ENCODE data around the gene TIMM10B. TPM values are rescaled to one million over a fixed set of nuclear protein-coding genes. Genes with fewer than 3 reads are reported as not detected.

Gene TIMM10B
- total and polyA plus RNA-seq, 2 of the 13 experiments (the other 11 are each of a cell fraction or from before 2014, with no cell fraction given), result 34.9 to 39.5 TPM

GRCh38 chr11:6502382-6502781 is 21.1 kb downstream of the TIMM10B start:
- Histone ChIP-seq H4K20me1 (ENCODE audit: insufficient read depth, low read length) (no peaks in the 10 kb centered on the region), H3K9ac (ENCODE audit: insufficient read depth, low read depth, low read length) (no peak overlapping the region), H3K27ac (ENCODE audit: extremely low read length, insufficient read depth, low read length) (no peak overlapping the region), H3K36me3 (replicated peaks in 1 of 2; ENCODE audit: control insufficient read depth in 1 of 2, insufficient read depth in 2 of 2, low read length in 2 of 2) (peaks cover 4 to 23% of the 10 kb centered on the region in 2 experiments; a peak in 3 of 5 replicates), H3K27me3 (ENCODE audit: control insufficient read depth in 1 of 2, insufficient read depth in 2 of 2, low read length in 2 of 2) (no peaks in the 10 kb centered on the region), H2AFZ (ENCODE audit: low read length) (no peak overlapping the region), H3K4me3 (replicated peaks in 1 of 3; ENCODE audit: insufficient read depth in 1 of 3, low read depth in 2 of 3, low read length in 3 of 3) (no peak overlapping the region), H3K4me1 (ENCODE audit: insufficient read depth, low read length) (no peaks in the 10 kb centered on the region), H3K79me2 (ENCODE audit: insufficient read depth, low read length) (no peaks in the 10 kb centered on the region), H3K9me3 (ENCODE audit: low read length) (no peaks in the 10 kb centered on the region), H3K4me2 (ENCODE audit: low read depth, low read length) (no peak overlapping the region)
- ChIA-PET POLR2A (no interaction called here), CTCF (ENCODE audit: low intra/inter-chr PET ratio, low total read pairs) (no interaction called here)
- ATAC-seq (no peak), DNase-seq (ENCODE audit: low spot score) (no peak), FAIRE-seq (no peak)
- in situ Hi-C loops (cut with HindIII; ENCODE audit: extremely low pct_ligation_motif_present, low pct_unique_long_range_greater_than_20kb) (loop anchor here (10.0 kb wide), 1 partner anchor 118 kb away; no protein-coding TSS in a partner anchor), intact Hi-C loops (cut with micrococcal nuclease; ENCODE audit: unreplicated experiment) (no loop called here)
- no TSS peak for BruUV-seq (replicated peaks)
- TF ChIP-seq ZNF142 (CRISPR knock-in tag; IDR thresholded peaks at IDR 0.05) (no peak), MTF2 (CRISPR knock-in tag; IDR thresholded peaks at IDR 0.05; ENCODE audit: borderline replicate concordance) (no peak), ZFP36L1 (CRISPR knock-in tag; IDR thresholded peaks at IDR 0.05) (no peak), ZNF121 (CRISPR knock-in tag; IDR thresholded peaks at IDR 0.05) (no peak), SALL2 (CRISPR knock-in tag; IDR thresholded peaks at IDR 0.05) (no peak), MXI1 (IDR thresholded peaks at IDR 0.05; ENCODE audit: borderline replicate concordance, low read depth, low read length) (no peak), PLSCR1 (CRISPR knock-in tag; IDR thresholded peaks at IDR 0.05; ENCODE audit: borderline replicate concordance) (no peak), TFDP1 (CRISPR knock-in tag; IDR thresholded peaks at IDR 0.05; ENCODE audit: borderline replicate concordance) (no peak), ZNF567 (CRISPR knock-in tag; IDR thresholded peaks at IDR 0.05; ENCODE audit: borderline replicate concordance) (no peak), NFATC3 (CRISPR knock-in tag; IDR thresholded peaks at IDR 0.05) (no peak), ARNT2 (CRISPR knock-in tag; IDR thresholded peaks at IDR 0.05; ENCODE audit: low read depth) (no peak), CBX2 (IDR thresholded peaks at IDR 0.05; ENCODE audit: low read depth, low read length) (no peak), CBX2 (CRISPR knock-in tag; IDR thresholded peaks at IDR 0.05; ENCODE audit: low read depth) (no peak), PHB2 (IDR thresholded peaks at IDR 0.05; ENCODE audit: partially characterized antibody) (no peak)
- WGBS (ENCODE audit: low lambda C conversion rate), result 88% methylated on average over 3 of the region's 3 CpGs
